Tibial nerve (tissue), 4 donors: Measurements from ENCODE around the gene PHLDB3. TPM values are rescaled to one million over a fixed set of nuclear protein-coding genes. Genes with fewer than 3 reads are reported as not detected.

ENCODE experiments used
- DNase-seq, 2 donors: peaks; one replicate each; pipeline ENCODE4 v3.0.0-alpha.2; 2019; ENCODE audit warnings: low spot score in 2 of 2
- H3K27ac ChIP-seq, 4 donors: fragments of 200-600 bp; sonication (generic) in 3 of 4; one replicate each; pipeline ENCODE4 v1.5.1; 2017 to 2019; ENCODE audit warnings: mild to moderate bottlenecking in 1 of 4
- H3K27me3 ChIP-seq, 2 donors: fragments of 200-600 bp; sonication (generic) in 1 of 2; one replicate each; pipeline versions ENCODE4 v1.5.1 to v1.6.0; 2017 to 2019
- H3K36me3 ChIP-seq, 3 donors: fragments of 200-600 bp; sonication (generic); one replicate each; pipeline ENCODE4 v1.5.1; 2018 to 2019
- H3K4me1 ChIP-seq, 4 donors: fragments of 200-600 bp; sonication (generic) in 3 of 4; one replicate each; pipeline ENCODE4 v1.5.1; 2017 to 2019
- H3K4me3 ChIP-seq, 4 donors: fragments of 200-600 bp; sonication (generic) in 3 of 4; one replicate each; pipeline ENCODE4 v1.5.1; 2017 to 2019; ENCODE audit warnings: mild to moderate bottlenecking in 1 of 4, moderate library complexity in 1 of 4
- H3K9me3 ChIP-seq, 4 donors: fragments of 200-600 bp; sonication (generic) in 3 of 4; one replicate each; pipeline ENCODE4 v1.5.1; 2017 to 2019
- CTCF ChIP-seq, 5 experiments: fragments of 200-600 bp in 3 of 5; fragments of 450-650 bp in 2 of 5; sonication (generic) in 3 of 5; IDR thresholded peaks; one replicate each; pipeline ENCODE4 v1.5.1; 2016 to 2019; ENCODE audit warnings: antibody characterized with exemption in 5 of 5, mild to moderate bottlenecking in 3 of 5, moderate library complexity in 2 of 5
- EP300 ChIP-seq, 2 donors: sonication (generic); formaldehyde crosslinking; IDR thresholded peaks; one replicate each; pipeline ENCODE4 v1.6.1; 2017; ENCODE audit warnings: antibody characterized with exemption in 2 of 2, mild to moderate bottlenecking in 1 of 2
- POLR2A ChIP-seq, 2 donors: fragments of 450-650 bp; IDR thresholded peaks; one replicate each; pipeline ENCODE4 v1.6.1; 2017; ENCODE audit warnings: antibody characterized with exemption in 2 of 2, mild to moderate bottlenecking in 2 of 2, moderate library complexity in 2 of 2
- WGBS, 2 donors: methylation state at CpG; one replicate each; pipeline ENCODE4 v1.1.5; 2018; 5-methylcytosine and 5-hydroxymethylcytosine counted together
- total RNA-seq, 4 donors: library from RNA; depleted of rRNA; stranded (reverse); fragments of >200 nt; gene quantifications; one replicate each; pipeline ENCODE4 v1.1.0, GENCODE V29; 2016

The PHLDB3 gene
- total RNA-seq, 4 donors from 2014 or later, result 9.8 to 25.5 (median 16.3) TPM

GRCh38 chr19:43463381-43464133, 41.0 kb downstream of the PHLDB3 start:
- no peaks in the 10 kb centered on the region for H3K9me3 ChIP-seq
- no peaks in the 10 kb centered on the region for H3K27me3 ChIP-seq
- peak overlapping the region; percentile 84 to 98 (median 92) for H3K27ac ChIP-seq
- H3K4me1 ChIP-seq, result peaks cover 0 to 22% (median 6%) of the 10 kb centered on the region in 4 donors
- 0% methylated on average over 24 to 42 of the region's 57 CpGs for WGBS, 2 donors
- peak in 1 of 2 donors; percentile 82 for TF ChIP-seq EP300 (IDR thresholded peaks at IDR 0.05)
- TF ChIP-seq CTCF (IDR thresholded peaks at IDR 0.05), result peak in 1 of 5 experiments; percentile 14
- TF ChIP-seq POLR2A (IDR thresholded peaks at IDR 0.05), result peak; percentile 9 to 70
- H3K36me3 ChIP-seq, result peaks cover 0 to 8% (median 0%) of the 10 kb centered on the region in 3 donors
- DNase-seq, result peak; percentile 96 to 99
- H3K4me3 ChIP-seq, result peak overlapping the region; percentile 50 to 80 (median 64)

- H3K4me3 ChIP-seq, result peak overlapping the region; percentile 50 to 80 (median 64)
- peak overlapping the region; percentile 84 to 98 (median 92) for H3K27ac ChIP-seq
- peaks cover 0 to 8% (median 0%) of the 10 kb centered on the region in 3 donors for H3K36me3 ChIP-seq
- H3K4me1 ChIP-seq, result peaks cover 0 to 22% (median 6%) of the 10 kb centered on the region in 4 donors
- WGBS, 2 donors, result 13% methylated on average over 17 to 33 of the region's 33 CpGs
- no peak for TF ChIP-seq EP300 (IDR thresholded peaks at IDR 0.05)
- TF ChIP-seq POLR2A (IDR thresholded peaks at IDR 0.05), result no peak
- no peak for TF ChIP-seq CTCF (IDR thresholded peaks at IDR 0.05)
- H3K9me3 ChIP-seq, result no peaks in the 10 kb centered on the region
- H3K27me3 ChIP-seq, result no peaks in the 10 kb centered on the region
- DNase-seq, result no peak
Observed at GRCh38 chr19:43462785-43463380, 41.7 kb downstream of the PHLDB3 start.

GRCh38 chr19:43462383-43462782, 42.2 kb downstream of the PHLDB3 start:
- H3K27me3 ChIP-seq, result no peaks in the 10 kb centered on the region
- H3K4me3 ChIP-seq, result no peak overlapping the region
- H3K27ac ChIP-seq, result peak overlapping the region in 1 of 4 donors; percentile 88
- H3K9me3 ChIP-seq, result no peaks in the 10 kb centered on the region
- DNase-seq, result no peak
- peaks cover 0 to 8% (median 0%) of the 10 kb centered on the region in 3 donors for H3K36me3 ChIP-seq
- H3K4me1 ChIP-seq, result peaks cover 0 to 22% (median 6%) of the 10 kb centered on the region in 4 donors
- 91 to 92% methylated on average over 7 of the region's 7 CpGs for WGBS, 2 donors
- TF ChIP-seq CTCF (IDR thresholded peaks at IDR 0.05), result no peak
- TF ChIP-seq EP300 (IDR thresholded peaks at IDR 0.05), result no peak
- TF ChIP-seq POLR2A (IDR thresholded peaks at IDR 0.05), result no peak

GRCh38 chr19:43461303-43461702, 43.2 kb downstream of the PHLDB3 start:
- H3K4me1 ChIP-seq, result peaks cover 0 to 22% (median 6%) of the 10 kb centered on the region in 4 donors
- peaks cover 0 to 8% (median 0%) of the 10 kb centered on the region in 3 donors for H3K36me3 ChIP-seq
- no peaks in the 10 kb centered on the region for H3K27me3 ChIP-seq
- no peaks in the 10 kb centered on the region for H3K9me3 ChIP-seq
- no peak overlapping the region for H3K4me3 ChIP-seq
- DNase-seq, result no peak
- H3K27ac ChIP-seq, result no peak overlapping the region
- TF ChIP-seq EP300 (IDR thresholded peaks at IDR 0.05), result no peak
- no peak for TF ChIP-seq CTCF (IDR thresholded peaks at IDR 0.05)
- no peak for TF ChIP-seq POLR2A (IDR thresholded peaks at IDR 0.05)
- WGBS, 2 donors, result 89 to 91% methylated on average over 10 to 12 of the region's 12 CpGs
